Tibial nerve (tissue), 4 donors: ENCODE measurements around the gene KNL1. TPM values are rescaled to one million over a fixed set of nuclear protein-coding genes. Genes with fewer than 3 reads are reported as not detected.

ENCODE experiments used
- DNase-seq, 2 donors: peaks; one replicate each; pipeline ENCODE4 v3.0.0-alpha.2; 2019; ENCODE audit warnings: low spot score in 2 of 2
- H3K27ac ChIP-seq, 4 donors: fragments of 200-600 bp; sonication (generic) in 3 of 4; one replicate each; pipeline ENCODE4 v1.5.1; 2017 to 2019; ENCODE audit warnings: mild to moderate bottlenecking in 1 of 4
- H3K27me3 ChIP-seq, 2 donors: fragments of 200-600 bp; sonication (generic) in 1 of 2; one replicate each; pipeline versions ENCODE4 v1.5.1 to v1.6.0; 2017 to 2019
- H3K36me3 ChIP-seq, 3 donors: fragments of 200-600 bp; sonication (generic); one replicate each; pipeline ENCODE4 v1.5.1; 2018 to 2019
- H3K4me1 ChIP-seq, 4 donors: fragments of 200-600 bp; sonication (generic) in 3 of 4; one replicate each; pipeline ENCODE4 v1.5.1; 2017 to 2019
- H3K4me3 ChIP-seq, 4 donors: fragments of 200-600 bp; sonication (generic) in 3 of 4; one replicate each; pipeline ENCODE4 v1.5.1; 2017 to 2019; ENCODE audit warnings: mild to moderate bottlenecking in 1 of 4, moderate library complexity in 1 of 4
- H3K9me3 ChIP-seq, 4 donors: fragments of 200-600 bp; sonication (generic) in 3 of 4; one replicate each; pipeline ENCODE4 v1.5.1; 2017 to 2019
- EP300 ChIP-seq, 2 donors: sonication (generic); formaldehyde crosslinking; IDR thresholded peaks; one replicate each; pipeline ENCODE4 v1.6.1; 2017; ENCODE audit warnings: antibody characterized with exemption in 2 of 2, mild to moderate bottlenecking in 1 of 2
- POLR2A ChIP-seq, 2 donors: fragments of 450-650 bp; IDR thresholded peaks; one replicate each; pipeline ENCODE4 v1.6.1; 2017; ENCODE audit warnings: antibody characterized with exemption in 2 of 2, mild to moderate bottlenecking in 2 of 2, moderate library complexity in 2 of 2
- WGBS, 2 donors: methylation state at CpG; one replicate each; pipeline ENCODE4 v1.1.5; 2018; 5-methylcytosine and 5-hydroxymethylcytosine counted together
- total RNA-seq, 4 donors: library from RNA; depleted of rRNA; stranded (reverse); fragments of >200 nt; gene quantifications; one replicate each; pipeline ENCODE4 v1.1.0, GENCODE V29; 2016
- TF ChIP-seq, protein P1 (sequence below), 5 experiments: fragments of 200-600 bp in 3 of 5; fragments of 450-650 bp in 2 of 5; sonication (generic) in 3 of 5; IDR thresholded peaks; one replicate each; pipeline ENCODE4 v1.5.1; 2016 to 2019; ENCODE audit warnings: antibody characterized with exemption in 5 of 5, mild to moderate bottlenecking in 3 of 5, moderate library complexity in 2 of 5

The KNL1 gene
- total RNA-seq, 4 donors from 2014 or later, result under 0.01 to 1.3 (median 0.99) TPM

DNA sequence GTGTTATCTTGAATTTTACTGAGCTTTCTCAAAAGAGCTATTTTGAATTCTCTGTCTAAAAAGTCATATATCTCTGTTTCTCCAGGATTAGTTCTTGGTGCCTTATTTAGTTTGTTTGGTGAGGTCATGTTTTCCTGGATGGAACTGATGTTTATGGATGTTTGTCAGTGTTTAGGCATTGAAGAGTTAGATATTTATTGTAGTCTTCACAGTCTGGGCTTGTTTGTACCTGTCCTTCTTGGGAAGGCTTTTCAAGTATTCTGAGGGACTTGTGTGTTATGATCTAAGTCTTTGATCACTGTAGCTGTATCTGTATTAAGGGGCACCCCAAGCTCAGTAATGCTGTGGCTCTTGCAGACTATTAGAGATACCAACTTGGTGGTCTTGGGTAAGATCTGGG, 90.3 kb downstream of the KNL1 start:
- no peak for DNase-seq
- Histone ChIP-seq H3K4me3 (no peak overlapping the region), H3K9me3 (no peaks in the 10 kb centered on the region), H3K27me3 (no peaks in the 10 kb centered on the region), H3K36me3 (no peaks in the 10 kb centered on the region), H3K4me1 (no peaks in the 10 kb centered on the region), H3K27ac (no peak overlapping the region)
- TF ChIP-seq, protein P1, sequence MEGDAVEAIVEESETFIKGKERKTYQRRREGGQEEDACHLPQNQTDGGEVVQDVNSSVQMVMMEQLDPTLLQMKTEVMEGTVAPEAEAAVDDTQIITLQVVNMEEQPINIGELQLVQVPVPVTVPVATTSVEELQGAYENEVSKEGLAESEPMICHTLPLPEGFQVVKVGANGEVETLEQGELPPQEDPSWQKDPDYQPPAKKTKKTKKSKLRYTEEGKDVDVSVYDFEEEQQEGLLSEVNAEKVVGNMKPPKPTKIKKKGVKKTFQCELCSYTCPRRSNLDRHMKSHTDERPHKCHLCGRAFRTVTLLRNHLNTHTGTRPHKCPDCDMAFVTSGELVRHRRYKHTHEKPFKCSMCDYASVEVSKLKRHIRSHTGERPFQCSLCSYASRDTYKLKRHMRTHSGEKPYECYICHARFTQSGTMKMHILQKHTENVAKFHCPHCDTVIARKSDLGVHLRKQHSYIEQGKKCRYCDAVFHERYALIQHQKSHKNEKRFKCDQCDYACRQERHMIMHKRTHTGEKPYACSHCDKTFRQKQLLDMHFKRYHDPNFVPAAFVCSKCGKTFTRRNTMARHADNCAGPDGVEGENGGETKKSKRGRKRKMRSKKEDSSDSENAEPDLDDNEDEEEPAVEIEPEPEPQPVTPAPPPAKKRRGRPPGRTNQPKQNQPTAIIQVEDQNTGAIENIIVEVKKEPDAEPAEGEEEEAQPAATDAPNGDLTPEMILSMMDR (IDR thresholded peaks at IDR 0.05), result no peak
- TF ChIP-seq EP300 (IDR thresholded peaks at IDR 0.05), result no peak
- no peak for TF ChIP-seq POLR2A (IDR thresholded peaks at IDR 0.05)

DNA sequence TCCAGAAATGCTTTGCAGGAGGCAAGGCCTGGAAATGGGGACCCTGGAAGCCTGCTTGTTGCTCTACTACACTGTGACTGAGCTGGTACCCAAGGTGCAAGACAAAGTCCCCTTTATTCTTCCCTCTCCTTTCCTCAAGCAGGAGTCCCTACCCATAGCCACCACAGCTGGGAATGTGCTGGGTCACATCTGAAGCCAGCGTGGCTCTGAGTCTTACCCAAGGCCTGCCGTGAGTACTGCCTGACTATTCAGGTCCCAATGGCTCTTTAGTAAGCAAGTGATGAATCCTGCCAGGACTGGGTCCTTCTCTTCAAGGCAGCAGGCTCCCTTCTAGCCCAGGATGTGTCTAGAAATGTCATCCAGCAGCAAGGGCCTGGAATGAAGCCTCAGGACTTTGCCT, 91.3 kb downstream of the KNL1 start:
- Histone ChIP-seq H3K27ac (no peak overlapping the region), H3K9me3 (no peaks in the 10 kb centered on the region), H3K4me1 (no peaks in the 10 kb centered on the region), H3K27me3 (no peaks in the 10 kb centered on the region), H3K4me3 (no peak overlapping the region), H3K36me3 (peaks cover 0 to under 1% (median 0%) of the 10 kb centered on the region in 3 donors)
- no peak for DNase-seq
- TF ChIP-seq POLR2A (IDR thresholded peaks at IDR 0.05) (no peak), EP300 (IDR thresholded peaks at IDR 0.05) (no peak)
- TF ChIP-seq, protein P1 (IDR thresholded peaks at IDR 0.05), result no peak
- WGBS, 2 donors, result 89 to 92% methylated on average over 2 of the region's 2 CpGs

DNA sequence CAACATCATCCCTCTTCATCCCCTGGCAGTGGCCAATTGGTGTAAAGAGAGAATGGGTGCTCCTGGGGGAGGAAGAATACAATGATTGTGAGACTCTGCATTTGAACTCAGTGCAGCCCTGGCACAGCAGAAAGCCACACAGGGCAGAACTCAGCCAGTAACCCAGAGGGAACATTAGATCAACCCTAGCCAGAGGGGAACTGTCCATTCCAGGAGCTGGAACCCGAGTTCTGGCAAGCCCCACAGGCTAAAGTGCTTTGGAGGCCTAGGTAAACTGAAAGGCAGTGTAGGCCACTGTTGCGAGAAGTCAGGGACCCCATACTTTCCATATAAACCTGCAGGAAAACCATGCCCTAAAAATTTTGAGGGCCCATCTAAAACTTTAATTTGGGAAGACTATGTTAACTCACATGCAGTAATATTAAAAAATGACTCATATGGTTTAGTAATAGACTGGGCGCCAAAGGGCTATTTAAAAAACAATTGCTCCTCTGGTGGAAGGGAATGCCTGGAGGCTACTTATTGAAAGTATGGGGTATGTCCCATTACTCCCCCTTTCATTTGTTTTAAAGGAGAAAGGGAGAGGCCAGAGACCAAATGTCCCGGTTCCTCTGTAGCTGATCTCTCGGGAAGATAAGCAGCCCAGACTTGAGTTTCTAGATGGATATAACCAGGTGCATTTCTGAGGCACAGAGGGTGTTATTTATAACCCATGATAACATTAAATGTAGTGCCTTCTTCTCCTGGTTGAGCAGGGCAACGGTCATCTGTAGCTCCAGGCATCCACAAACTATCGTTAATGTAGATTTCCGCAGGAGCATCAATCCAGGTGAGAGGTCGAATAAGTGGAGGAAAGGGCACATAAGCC, 95.1 kb downstream of the KNL1 start:
- H3K4me1 ChIP-seq, result peaks cover 0 to 10% (median 8%) of the 10 kb centered on the region in 4 donors
- TF ChIP-seq, protein P1 (IDR thresholded peaks at IDR 0.05), result no peak
- no peak for TF ChIP-seq EP300 (IDR thresholded peaks at IDR 0.05)
- TF ChIP-seq POLR2A (IDR thresholded peaks at IDR 0.05), result no peak
- no peak overlapping the region for H3K4me3 ChIP-seq
- H3K9me3 ChIP-seq, result no peaks in the 10 kb centered on the region
- H3K36me3 ChIP-seq, result peaks cover 0 to 18% (median 0%) of the 10 kb centered on the region in 3 donors
- no peak for DNase-seq
- H3K27me3 ChIP-seq, result no peaks in the 10 kb centered on the region
- no peak overlapping the region for H3K27ac ChIP-seq
- WGBS, 2 donors, result 79 to 83% methylated on average over 9 of the region's 9 CpGs

DNA sequence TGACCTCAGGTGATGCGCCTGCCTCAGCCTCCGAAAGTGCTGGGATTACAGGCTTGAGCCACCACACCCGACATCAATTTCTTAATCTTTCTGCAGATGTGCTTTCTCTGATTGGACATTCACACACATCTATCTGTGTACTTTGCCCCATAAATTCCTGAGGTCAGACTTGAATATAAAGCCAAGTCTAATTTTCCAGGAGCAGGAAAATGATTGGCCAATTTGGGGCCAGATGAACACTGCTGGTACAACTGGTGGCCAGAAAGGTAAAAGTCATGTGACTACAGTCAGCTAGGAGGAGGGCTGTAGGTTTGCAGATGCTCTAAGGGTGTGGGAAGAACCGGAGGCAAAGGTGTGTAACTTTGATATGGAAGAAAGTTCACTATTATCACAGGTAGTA, 97.7 kb downstream of the KNL1 start:
- no peaks in the 10 kb centered on the region for H3K9me3 ChIP-seq
- H3K4me3 ChIP-seq, result no peak overlapping the region
- no peak for DNase-seq
- no peak overlapping the region for H3K27ac ChIP-seq
- WGBS, 2 donors, result 83 to 85% methylated on average over 4 of the region's 4 CpGs
- H3K36me3 ChIP-seq, result peaks cover 0 to 18% (median 0%) of the 10 kb centered on the region in 3 donors
- no peak for TF ChIP-seq EP300 (IDR thresholded peaks at IDR 0.05)
- no peak for TF ChIP-seq POLR2A (IDR thresholded peaks at IDR 0.05)
- TF ChIP-seq, protein P1 (IDR thresholded peaks at IDR 0.05), result no peak
- H3K27me3 ChIP-seq, result no peaks in the 10 kb centered on the region
- H3K4me1 ChIP-seq, result peaks cover 0 to 21% (median 14%) of the 10 kb centered on the region in 4 donors
